ENCODE data around the gene RASGEF1C.

RASGEF1C gene

GRCh38 chr5:180053061-180053602 is 155.9 kb downstream of the RASGEF1C start:
- no peak for DNase-seq (ENCODE audit: low read depth, low spot score)

- DNase-seq (ENCODE audit: low read depth, low spot score): no peak
Observed at GRCh38 chr5:180052211-180052818, 156.7 kb downstream of the RASGEF1C start.

Measured in astrocyte of the hippocampus (primary cell).